Renal cortical epithelial cell (primary cell): ENCODE data around the gene PUDP. TPM values are rescaled to one million over a fixed set of nuclear protein-coding genes. Genes with fewer than 3 reads are reported as not detected.
"Not testable (repeated sequence)": the region's sequence is repeated elsewhere in the genome, so short reads cannot be mapped to it uniquely, and the experiment has no call there.

Experiments
- DNase-seq: peaks from one replicate; pipeline ENCODE4 v3.0.0-alpha.2; 2011; ENCODE audit warnings: low read depth
- total RNA-seq: library from RNA; depleted of rRNA; stranded (reverse); fragments of >200 nt; gene quantifications from 2 replicates; pipeline ENCODE4 v1.2.3, GENCODE V29; 2014

Gene PUDP
- total RNA-seq, 1 donor from 2014 or later, result 33.4 TPM

DNA sequence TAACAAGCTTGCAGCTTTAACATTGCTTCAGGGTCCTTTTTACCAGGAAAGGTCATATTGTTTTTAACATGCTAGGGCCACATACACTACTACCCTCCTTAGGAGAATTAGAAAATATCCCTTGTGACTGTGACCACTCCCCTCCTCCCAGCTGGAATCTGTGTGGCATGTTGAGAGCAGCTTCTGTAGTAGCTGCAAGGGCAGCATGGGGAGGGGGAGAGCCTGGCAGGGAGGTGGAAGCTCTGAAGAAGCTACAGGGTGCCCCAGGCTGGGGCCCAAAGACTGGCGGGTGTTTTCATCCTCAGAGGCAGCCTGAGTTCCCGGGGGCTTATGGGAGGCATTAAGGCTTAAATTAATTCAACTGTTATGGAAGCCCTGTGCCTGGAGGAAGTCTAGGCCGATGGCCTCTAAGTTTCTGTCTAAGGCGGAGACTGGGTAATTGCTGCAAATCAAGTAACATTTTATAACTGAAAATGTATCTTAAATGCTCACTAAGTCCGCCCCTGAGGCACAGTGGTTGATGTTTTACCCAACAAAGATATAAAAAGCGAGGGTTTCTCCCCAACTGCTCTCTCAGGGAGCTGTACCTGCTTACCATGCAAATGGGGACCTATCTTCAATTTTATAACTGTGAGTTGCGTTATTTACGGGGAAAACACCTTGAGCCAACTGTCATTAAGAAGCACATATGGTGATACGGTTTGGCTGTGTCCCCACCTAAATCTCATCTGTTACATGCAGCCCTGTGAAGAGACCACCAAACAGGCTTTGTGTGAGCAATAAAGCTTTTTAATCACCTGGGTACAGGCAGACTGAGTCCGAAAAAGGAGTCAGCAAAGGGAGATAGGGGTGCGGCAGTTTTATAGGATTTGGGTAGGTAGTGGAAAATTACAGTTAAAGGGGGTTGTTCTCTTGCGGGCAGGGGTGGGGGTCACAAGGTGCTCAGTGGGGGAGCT, 37.8 kb downstream of the PUDP start:
- DNase-seq, result no peak

DNA sequence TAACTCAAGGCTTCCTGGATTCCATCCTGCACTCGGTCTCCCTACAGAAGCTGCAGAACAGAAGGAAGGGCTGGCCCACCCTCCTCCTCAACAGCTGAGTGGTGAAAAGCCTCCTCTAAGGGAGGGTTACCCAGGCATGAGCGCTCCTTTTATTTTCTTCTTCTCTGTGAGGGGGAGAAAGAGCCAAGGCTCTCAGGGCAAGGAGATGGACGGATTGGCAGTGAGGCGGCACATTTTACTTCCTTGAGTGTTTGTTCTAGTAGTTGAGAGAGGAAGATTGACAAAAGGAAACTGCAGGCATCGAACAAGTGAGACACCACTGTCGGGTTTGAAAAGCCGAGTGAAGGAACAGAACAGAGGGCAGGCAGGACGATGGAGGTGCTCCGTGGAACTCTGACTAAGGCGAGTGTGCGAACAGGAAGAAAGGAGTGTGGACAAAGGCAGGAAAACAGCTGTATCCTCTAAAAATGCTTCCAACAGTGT, 38.9 kb downstream of the PUDP start:
- DNase-seq, result no peak

DNA sequence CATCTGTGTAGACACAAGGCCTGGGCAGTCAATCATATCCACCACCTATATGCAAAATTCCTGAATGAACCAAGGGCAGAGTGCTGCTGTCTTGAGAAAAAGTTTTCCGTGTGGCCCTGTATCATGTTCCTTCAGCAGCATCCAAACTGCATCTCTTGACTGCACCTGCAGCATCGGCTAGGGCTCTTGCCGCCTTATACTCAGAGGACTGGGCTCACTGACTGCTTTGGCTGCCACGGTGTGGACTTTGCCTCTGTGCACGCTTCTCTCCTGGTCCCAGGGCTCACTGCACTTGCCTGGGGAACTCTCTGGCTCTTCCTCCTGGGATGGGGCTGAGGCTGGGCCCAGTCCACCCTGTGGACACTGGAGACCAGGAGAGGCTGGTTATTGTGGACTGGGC, 39.9 kb downstream of the PUDP start:
- DNase-seq, result no peak

DNA sequence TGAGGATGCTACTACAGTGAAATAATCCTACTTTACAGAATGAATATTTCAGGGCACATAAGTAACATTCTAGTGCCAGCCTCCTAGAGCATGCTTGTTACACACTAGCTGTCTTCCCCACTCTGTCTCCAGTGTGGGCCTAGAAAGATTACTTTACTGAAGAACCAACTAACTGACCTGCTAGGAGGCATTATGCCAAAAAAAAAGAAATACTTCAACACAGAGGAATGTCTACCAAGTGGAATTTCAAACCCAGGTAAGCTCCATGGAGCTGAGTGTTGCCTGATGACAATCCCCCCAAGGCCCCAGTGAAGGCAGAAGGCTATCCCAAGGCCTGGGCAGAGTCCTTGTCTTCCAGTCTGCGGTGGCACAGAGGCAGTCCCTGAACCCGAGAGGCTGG, 41.3 kb downstream of the PUDP start:
- DNase-seq, result no peak

DNA sequence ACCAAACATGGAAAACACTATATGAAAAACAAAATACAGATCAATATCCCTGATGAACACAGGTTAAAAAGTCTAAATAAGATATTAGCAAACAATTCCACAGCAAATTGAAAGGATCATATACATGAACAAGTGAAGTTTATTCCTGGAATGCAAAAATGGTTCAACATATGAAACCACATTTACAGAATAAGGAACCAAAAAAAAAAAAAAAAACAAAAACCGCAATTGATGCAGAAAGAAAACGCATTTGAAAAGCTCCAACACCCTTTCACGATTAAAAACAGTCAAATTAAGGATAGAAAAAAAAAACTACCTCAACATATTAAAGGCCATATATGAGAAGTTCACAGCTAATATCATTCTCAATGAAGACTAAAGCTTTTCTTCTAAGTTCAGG, 45.8 kb downstream of the PUDP start:
- no peak for DNase-seq

DNA sequence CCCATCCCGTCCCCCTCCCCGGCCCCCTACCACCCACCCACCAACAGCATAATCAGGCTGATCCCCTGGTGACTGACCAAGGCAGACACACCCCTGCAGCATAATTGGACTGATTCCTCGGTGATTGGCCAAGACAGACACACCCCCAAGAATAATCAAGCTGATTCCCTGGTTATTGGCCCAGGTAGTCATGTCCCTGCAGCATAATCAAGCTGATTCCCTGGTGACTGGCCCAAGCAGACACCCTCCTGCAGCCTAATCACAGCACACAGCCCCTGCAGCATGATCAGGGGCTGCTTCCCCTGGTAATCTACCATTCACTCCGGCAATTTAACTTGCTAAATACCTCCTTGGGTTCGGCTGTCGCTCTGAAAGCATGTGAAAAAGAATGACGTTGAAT, 47.9 kb downstream of the PUDP start:
- DNase-seq, result no peak

DNA sequence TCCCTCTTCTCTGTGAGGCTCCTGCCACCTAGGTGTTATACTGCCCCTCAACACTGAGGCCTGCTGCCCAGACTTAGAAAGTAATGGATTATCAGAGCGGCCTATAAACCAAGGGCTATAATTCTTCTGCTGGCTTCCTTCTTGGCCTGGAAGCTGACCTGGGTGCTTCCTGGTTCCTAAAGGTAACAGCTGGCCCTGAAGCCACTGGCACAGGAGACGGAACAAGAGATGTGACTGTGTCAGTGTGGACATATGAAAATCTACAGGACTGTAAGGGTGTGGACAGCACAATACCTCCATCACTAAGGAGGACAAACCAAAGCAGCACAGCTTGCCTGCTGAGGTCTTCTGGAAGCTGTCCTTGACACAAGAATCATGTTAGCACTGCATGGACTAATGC, 52.3 kb downstream of the PUDP start:
- DNase-seq, result not testable (repeated sequence)

DNA sequence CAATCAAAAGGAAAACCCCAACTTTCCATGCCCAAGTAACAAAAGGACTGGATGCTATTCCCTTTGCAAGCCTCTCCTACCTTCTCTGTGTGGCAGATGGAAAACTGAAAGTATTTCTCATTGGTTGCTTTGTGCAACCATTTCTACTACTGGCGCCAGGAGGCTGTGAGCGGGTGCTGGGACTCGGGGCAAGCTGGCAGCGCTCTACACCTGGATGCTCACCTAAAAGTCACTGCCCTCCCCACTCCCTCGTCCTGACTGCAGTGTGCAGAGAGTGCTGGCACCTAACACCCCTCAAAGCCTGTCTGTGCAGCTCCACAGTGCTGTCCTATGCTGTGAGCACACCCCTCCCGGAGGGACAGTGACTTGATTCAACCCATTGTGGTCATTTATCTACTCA, 54.6 kb downstream of the PUDP start:
- no peak for DNase-seq

DNA sequence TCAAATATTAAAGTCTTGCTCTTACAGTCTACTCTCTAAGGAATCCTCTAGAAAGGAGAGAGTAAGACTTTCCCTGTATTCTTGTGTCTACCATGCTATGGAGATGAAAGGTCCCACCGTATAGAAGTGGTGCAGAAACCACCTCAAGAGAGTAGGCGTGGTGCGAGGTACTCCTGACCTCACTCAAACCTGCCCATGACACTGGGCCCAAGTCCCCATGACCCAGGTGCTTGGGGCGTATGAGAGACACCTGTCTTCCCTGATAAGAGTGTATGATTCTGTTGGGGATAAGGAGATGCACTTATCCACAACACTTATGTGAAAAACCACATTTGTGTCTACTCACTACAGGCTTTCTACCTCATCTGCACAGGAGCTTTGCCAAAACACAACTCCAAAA, 55.4 kb downstream of the PUDP start:
- no peak for DNase-seq

DNA sequence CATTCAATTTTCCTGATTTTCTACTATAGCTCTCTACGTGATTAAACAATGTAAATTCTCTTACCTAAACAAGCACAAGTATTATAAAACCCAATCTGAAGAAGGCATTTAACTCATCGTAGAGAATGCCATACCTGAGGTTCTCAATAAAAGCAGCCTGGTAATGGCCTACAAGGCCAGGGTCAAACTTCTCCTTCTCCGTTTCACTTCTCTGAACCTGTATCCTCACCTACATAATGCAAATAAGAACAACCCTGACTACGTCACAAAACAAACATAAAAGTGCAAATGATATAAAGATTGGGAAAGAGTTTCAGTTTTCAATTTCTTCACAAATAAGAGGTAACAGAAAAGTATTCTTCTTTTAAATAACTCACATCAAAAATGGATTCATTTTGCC, 56.0 kb downstream of the PUDP start:
- no peak for DNase-seq

DNA sequence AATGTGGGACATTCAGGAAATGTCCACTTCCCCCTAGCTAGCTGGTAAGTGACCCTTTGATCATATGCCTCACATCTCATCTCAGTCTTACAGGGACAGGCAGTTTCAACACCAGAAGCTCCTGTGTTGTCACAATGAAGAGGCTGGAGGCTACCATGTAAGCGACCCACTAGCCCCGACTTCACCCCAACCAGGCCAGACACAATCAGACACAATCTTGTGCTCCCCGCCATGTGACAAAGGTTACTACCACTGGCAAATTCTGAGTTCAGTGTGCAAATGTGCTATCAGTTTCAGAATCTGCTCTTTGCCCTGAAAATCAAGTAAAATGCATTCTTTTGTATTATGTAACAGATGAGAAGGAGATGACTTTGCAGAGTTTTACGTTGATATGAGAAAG, 57.3 kb downstream of the PUDP start:
- DNase-seq, result no peak

DNA sequence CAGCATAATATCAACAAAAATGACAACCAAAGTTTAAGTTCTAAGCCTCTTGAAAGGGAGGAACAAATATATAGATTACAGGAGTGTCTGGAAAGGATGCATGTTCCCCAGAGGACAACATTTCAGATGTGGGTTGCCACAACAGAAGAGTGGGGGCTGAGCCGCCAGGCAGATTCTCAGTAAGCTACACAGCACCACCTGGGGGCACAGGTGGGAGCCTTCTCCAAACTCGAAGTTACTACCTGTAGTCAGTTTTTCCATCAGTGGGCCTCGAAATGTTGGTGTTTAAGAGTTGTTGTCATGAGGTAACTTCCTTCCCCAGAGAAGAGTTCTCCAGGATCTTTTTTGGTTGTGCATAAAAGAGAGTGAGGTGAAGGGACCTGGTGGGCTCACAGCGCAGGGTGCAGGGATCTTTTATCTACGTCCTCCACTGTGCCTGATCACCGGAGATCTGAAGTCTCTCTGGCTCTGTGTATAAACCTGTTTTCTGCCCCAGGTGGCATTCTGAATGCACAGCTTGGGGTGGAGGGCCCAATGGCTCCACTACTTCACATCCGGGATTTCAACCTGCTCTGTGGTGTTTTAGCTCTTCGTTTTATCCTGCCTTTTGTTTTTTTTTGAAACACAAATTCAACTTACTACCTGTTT, 58.9 kb downstream of the PUDP start:
- no peak for DNase-seq

DNA sequence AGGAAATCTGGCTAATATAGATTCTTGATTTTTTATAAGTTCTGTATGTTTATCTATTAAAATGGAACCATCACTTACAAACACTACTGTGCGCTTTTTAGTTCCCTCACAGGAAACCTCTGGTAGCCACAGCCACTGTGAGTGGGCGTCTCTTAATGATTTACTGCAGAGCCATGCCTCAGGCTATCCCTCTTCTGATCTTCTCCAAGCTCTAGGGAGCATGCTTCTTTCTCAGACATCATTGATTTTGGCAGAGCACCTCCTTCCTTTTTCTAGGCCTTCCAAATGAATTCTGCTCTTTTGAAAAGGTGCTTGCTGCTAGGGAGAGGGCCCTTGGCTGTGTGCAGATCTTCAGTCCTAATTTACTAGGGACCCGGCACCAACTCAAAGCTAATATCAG, 61.6 kb downstream of the PUDP start:
- peak; percentile 64 for DNase-seq

DNA sequence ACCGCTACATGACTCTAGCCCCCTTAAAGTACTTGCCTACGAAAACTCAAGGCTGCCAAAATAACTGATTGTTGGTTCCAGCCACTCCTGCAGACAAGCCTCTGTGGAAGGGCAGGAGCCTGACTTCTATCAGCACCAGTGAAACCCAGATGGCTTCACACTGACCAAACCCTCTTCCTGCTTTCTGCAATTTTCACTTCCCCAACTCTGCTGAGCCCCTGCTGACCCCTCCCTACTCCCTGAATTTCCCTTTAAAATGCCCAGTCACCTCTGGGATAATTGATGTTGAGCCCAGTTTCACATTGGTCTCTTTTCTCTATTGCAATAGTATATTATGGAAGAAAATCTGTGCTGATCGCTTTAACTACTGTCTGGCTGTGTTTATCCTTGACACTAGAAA, 62.1 kb downstream of the PUDP start:
- DNase-seq, result no peak

DNA sequence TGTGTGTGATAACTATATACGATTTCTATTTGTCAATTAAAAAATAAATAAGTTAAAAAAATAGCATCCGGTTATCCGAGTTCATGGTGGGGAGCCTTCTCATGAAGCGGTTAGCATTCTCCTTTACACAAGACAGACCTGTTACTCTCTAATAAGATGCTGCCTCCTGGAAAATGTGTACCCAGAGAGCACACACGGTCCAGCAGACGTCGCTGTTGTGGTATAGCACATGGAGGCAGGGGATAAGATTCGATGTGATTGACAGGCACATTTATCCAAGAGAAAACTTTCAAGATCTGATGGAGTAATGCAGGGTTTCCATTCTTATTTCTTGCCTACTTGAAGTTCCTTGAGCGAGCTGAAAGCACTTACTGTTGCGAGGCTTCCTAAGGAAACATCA, 63.1 kb downstream of the PUDP start:
- no peak for DNase-seq

DNA sequence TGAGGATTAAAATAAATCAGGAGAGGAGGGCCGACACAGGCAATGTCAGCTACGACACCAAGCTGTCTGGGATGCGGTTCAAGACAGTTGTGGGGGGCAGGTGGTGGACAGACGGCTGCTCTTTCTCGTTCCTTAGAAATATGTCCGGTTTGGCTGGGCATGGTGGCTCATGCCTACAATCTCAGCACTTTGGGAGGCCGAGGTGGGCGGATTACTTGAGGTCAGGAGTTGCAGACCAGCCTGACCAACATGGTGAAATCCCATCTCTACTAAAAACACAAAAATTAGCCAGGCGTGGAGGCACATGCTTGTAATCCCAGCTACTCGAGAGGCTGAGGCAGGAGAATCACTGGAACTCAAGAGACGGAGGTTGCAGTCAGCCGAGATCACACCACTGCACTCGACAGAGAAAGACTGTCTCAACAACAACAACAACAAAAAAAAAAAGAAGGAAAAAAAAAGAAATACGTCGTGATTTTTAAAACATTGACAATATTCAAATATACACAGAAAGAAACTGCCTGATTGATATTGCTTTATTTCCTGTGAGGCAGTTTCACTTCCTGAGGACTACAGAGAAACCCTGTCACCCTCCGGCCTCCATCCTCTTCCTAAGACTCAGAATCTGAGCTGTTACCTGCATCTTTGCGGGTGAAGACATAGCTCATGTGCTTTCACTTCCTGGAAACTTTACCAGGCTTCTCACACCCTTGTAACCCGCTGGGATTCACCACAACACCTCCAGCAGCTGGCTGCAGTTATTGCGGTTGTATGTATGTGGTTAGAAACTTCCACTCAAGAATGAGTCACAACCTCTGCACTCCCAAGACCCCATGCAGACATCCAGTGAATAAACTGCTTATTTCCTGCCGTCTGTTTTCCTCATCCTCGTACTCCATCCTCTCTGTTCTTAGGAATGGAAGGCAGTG, 64.2 kb downstream of the PUDP start:
- DNase-seq, result peak; percentile 96

DNA sequence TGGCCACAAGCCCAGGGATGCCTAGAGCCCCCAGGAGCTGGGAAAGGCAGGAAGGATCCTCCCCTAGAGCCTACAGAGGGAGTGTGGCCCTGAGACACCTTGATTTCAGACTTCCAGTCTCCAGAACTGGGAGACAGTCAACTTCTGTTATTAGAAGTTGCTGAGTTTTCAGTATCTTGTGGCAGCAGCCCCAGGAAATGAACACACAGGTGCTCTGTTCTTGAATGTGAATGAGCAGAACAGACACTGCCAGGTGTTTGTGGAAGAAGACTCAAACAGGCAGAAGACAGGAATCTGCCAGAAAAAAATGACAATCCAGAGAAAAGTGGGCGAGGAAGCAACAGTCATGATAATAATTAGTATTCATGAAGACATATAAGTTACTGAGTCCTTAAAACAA, 64.9 kb downstream of the PUDP start:
- no peak for DNase-seq

DNA sequence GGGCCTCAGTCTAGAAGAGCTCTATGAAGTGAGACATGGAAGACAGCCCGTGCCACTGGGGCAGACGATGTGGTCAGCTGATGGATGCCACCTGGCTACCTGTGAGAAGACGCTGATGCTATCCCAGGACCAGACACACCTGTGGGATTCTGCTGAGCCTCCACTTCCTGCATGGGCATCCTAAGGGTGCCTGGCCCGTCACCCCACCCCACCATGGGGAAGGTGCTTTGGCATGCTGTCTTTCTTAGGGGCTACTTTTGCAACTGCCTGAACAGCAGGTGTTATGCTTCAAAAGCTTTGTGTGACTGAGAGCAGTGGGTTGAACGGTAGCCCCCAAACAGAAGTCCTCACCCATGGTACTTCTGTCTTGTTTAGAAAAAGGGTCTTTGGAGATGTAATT, 65.4 kb downstream of the PUDP start:
- DNase-seq, result no peak

DNA sequence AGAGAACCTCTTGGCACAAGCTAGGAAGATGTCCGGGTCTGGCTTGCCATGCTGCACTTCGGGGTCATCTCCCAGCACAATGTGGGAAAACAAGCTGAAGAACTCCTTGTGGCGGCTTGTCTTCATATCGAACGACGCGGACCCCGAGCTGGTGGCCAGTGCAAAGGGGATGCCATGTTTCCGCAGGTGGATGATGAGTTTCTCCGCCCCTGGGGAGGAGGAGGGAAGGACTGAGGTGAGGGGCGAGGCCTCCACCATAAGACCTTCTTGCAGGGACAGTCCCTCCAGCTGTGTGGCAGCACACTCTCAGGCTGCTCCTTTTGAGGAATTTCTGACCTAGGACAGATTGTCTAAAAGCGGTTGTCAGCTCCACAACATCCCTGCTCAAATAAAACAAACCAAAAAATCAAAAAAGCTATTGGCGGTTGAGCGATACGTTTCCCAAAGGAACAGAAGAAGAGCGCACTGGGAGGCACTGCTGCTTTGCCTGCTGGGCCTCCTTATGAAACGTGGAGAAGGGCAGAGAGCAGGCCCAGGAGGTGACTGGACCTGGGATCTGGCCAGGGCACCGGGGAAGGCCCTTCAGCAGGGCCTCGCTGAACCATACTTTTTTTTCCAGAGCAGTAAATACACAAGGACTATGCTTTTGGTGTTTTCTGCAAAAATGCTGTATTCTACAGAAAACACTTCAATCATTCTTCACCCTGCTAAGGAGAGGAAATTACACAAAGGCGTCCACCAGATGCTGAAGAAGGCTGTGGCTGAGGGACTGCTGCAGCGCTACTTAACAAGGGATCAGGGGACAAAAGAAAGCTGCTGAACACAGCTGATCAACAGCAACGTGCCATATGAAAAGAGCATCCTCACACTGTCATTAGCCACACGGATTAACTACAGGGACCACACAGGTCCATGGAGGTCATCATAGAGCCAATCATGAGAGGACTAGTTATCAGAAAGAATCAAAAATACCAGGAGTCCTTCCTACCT, 70.4 kb downstream of the PUDP start:
- no peak for DNase-seq

DNA sequence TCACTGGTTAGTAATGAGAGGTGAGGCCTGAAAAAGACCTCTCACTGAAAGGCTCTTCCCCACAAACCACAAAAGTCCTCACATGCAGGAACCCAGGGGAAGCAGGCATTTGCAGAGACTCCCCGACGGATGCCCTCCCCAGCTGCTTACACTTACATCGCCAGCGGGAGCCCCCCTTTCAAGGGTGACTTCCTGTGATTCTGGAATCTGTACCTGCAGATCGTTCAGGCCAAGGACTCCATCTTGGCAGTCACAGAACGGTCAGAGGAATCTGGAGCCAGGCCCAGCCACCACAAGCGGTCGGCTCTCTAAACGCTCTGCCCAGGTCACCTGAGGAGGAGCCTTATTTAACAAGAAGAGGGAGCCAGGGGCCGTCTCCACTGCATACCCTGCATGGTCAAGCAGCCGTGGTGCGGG, 71.7 kb downstream of the PUDP start:
- no peak for DNase-seq

DNA sequence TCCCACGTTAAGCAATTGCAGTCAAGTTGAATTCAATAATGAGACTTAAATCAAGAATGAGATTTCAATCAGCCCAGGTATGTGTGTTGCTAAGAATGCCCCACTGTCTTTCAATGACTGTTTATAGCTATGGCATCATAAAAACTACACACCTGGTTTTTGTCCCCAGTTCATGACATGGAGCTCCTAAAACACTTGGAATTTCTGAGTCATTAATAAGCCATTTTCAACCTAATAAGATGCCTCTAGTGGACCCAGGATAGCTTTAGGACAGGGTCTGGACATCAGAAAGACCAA, 73.1 kb downstream of the PUDP start:
- peak; percentile 9 for DNase-seq
